Hindlimb muscle (tissue), 1 donor: ENCODE data around the gene CCDC141. TPM values are rescaled to one million over a fixed set of nuclear protein-coding genes. Genes with fewer than 3 reads are reported as not detected.
A peak's percentile ranks its signal among the peaks of the same experiment; 100 is the strongest.

Experiments
- DNase-seq: peaks from one replicate; pipeline ENCODE4 v3.0.0-alpha.2; 2013
- polyA plus RNA-seq: library from polyadenylated mRNA; unstranded; fragments of 120-200 nt; gene quantifications from one replicate; pipeline ENCODE4 v1.2.1, GENCODE V29; 2013; ENCODE audit not compliant: insufficient read length

The CCDC141 gene
- polyA plus RNA-seq, 1 donor, result 81.5 TPM

- DNase-seq, result no peak
Observed at GRCh38 chr2:178978667-178979066, 71.3 kb downstream of the CCDC141 start.

- DNase-seq, result no peak
Observed at GRCh38 chr2:178976351-178976750, 73.6 kb downstream of the CCDC141 start.

GRCh38 chr2:178962805-178963433 lies 87.0 kb downstream of the CCDC141 start:
- DNase-seq, result no peak

GRCh38 chr2:178962152-178962551 lies 87.8 kb downstream of the CCDC141 start:
- DNase-seq, result no peak

DNA sequence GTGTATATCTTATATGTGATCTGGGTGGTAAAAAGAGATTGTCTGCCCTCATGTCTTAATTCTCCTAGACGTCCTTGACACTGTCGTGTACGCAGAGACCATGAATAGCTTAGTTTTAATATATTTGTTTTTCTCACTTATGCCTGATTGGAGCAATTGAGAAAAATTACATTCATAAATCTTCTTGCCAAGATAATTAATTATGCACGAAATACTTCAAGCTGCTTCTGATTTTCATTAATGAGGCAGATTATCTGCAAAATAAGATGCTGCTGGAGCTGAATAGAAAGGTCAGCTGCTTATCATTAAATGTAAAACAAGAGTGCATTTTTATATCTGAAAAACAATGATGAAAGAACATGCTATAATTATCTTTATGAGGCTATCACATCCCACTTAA lies 95.9 kb downstream of the CCDC141 start:
- no peak for DNase-seq

DNA sequence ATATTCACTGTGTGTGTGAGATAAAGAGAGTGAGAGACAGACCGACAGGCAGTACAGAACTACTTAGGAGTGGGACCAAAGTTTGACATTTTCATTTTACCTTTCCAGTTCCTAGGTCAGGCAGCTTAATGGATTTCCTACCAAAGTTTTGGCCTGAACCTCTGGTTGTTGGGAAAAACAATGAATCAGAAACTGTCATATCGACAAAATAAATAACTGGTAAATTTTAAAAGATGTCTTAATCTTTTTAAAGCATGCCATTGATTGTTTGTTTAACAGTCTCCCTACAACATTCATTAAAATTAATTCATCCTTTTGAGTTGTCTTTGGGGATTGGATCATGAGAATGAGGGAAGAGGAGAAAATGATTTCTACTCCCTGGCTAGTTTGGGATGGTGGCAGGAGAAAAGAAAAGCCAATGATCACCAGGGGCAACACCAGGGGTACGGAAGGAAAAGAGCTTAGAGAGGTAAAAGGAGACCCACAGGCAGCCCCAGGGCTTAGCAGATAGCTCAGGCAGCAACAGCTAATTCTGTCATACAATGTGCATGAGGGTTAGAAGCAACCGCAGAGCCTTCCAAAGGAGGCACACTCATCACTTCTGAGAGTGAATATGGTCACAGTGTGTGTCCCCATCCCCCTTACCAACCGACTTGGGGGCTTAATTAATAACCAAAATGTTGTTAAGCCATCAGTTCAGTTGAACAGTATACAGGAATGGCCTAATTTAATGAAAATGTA lies 98.5 kb downstream of the CCDC141 start:
- DNase-seq, result no peak

DNA sequence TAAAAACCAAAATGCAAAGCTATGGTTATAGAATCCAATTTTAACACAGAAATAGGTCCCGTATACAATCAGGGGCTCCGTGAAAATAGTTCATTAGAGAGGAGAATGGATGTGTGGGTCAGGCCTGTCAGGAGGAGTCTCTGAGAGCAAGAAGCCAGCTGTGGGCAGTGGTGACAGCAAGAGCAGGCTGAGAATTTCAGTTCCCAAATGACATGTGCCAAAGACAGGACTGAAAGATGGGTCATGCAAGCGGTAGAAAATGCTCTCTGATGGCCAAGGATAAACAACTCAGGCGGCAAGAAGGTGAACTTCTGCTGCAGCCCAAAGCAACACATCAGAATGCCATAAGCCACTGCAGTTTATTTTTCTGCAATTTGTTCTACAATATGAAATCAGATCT lies 100.4 kb downstream of the CCDC141 start:
- no peak for DNase-seq

- no peak for DNase-seq
Observed at GRCh38 chr2:178949151-178949550, 100.8 kb downstream of the CCDC141 start.

- no peak for DNase-seq
Observed at GRCh38 chr2:178947006-178947405, 102.9 kb downstream of the CCDC141 start.

DNA sequence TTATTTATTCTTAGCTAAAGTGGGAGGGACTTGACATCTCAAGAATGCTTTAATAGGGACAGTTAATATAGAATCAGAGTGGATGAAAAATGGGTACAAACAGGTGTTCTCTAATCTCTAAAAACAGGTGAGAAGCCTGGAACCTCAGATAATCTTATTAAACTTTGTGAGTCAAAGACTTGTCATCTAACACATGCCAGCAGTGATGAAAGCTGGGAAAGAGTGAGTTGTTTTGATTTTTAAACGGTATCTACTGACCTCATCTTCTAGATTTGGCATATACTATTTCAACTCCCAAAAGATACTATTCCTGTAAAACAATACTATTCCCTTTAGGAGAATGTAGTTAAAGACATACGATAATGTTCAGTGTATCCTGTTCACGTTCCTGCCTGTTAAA lies 103.4 kb downstream of the CCDC141 start:
- DNase-seq, result no peak

DNA sequence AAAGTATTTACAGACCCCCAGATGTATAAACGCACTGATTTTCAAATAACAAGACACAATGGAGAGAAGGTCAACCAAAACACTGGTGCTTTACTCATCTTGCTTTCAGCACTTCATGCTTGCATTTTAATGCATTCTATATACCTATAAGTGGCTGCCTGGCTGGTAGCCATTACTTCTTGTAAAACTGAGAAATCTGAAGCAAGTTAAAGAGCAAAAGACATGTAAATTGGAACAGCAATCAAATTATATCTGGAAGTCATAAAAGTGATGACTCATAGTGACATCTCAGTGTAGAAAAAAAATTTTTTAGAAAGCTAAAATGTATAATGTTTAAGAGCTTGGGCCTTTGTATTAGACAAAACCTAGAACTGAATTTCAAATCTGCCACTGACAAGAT lies 106.2 kb downstream of the CCDC141 start:
- DNase-seq, result no peak

GRCh38 chr2:178934571-178934970 lies 115.4 kb downstream of the CCDC141 start:
- no peak for DNase-seq

GRCh38 chr2:178933493-178933892 lies 116.4 kb downstream of the CCDC141 start:
- DNase-seq, result no peak

DNA sequence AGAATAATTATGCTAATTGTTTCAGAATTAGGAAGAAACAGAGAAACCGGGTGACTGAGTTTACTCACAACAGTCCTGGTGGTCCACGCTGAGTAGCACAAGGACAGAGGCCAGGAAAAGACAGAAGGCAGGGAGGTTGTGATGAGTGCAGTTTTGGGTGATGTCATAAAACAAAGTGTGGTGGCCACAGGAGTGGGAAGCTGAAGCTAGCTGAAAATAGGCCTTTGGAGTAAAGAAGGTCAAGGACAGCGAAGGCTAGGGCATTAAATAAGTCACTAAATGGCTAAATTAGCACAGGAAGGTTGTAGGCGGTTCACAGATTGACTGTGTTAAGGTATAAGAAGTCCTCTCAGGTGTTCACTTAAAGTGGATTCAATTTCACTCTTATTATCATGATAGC lies 121.9 kb downstream of the CCDC141 start:
- DNase-seq, result no peak

- DNase-seq, result no peak
Observed at GRCh38 chr2:178927173-178927572, 122.8 kb downstream of the CCDC141 start.

DNA sequence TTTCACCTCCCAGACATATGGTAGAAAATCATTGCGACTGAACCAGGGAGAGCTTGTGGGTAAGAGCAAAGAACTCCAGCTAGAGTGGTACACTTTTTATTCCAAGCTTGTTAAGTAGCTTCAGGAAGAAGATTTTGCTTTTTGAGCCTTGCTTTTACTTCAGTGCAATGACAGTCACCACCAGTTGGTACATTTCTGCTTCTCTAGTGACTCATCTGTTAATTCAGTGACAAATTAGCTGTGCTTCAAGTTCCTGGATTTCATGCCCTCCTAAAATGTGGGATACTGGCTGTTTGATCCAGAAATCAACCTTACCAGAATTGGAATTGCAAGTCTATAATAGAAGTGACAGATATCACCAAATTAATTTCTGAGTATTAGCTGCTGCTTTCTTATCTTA lies 125.1 kb downstream of the CCDC141 start:
- no peak for DNase-seq

GRCh38 chr2:178923546-178923945 lies 126.4 kb downstream of the CCDC141 start:
- no peak for DNase-seq

DNA sequence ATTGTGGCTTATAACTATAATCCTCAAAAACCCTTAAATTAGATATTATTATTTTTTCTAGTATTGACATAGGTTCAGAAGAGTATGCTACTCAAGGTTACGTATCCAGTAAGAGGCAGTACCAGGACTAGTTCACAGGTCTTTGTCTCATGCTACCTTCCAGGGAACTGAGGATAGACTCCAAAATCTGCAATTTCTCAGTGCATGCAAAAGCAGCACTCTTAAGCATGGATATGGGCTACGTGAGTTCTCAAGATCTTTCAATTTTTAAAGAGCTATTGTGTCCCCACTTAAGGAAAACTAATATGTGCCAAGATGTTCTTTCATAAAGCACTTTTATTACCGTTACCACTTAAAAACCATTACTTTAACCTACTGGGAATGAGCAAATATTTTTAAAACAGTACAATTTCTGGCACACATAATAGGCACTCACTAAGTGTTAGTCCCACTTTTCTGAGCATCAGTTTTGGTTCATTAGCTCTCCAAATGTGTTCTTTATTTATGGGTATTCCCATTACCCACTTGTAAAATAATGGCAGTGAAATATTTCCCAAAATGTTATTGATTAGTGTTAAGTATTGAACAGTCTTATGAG lies 128.9 kb downstream of the CCDC141 start:
- no peak for DNase-seq

GRCh38 chr2:178917555-178917954 lies 132.4 kb downstream of the CCDC141 start:
- no peak for DNase-seq

GRCh38 chr2:178915423-178916173 lies 134.3 kb downstream of the CCDC141 start:
- DNase-seq, result no peak

- peak; percentile 71 for DNase-seq
Observed at GRCh38 chr2:178914259-178914849, 135.6 kb downstream of the CCDC141 start.

DNA sequence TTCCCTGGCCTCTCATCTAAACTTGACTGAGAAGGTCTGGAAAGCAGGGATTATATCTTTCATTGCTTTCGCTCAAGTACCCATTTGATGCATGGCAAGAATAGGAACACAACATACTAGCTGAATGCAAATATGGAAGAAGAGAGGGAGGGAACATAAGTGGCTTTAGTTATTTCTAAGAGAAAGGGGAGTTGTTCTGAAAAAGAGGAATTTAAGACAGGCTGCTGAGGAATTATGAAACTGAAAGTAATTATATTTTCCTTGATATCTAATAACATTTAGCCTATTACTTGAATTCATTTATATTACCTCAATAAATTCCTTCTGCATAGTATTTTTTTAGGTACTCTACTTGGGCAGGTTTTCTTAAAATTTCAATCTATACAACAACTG lies 136.9 kb downstream of the CCDC141 start:
- no peak for DNase-seq
